ENCODE results near the gene LIPT2. TPM values are rescaled to one million over a fixed set of nuclear protein-coding genes. Genes with fewer than 3 reads are reported as not detected.

Gene LIPT2
- total RNA-seq, 1 donor from 2014 or later, result 1.4 TPM

Other genes starting within 250 kb of the LIPT2 start
- gene P4HA3, start 182.1 kb downstream of the LIPT2 start, total RNA-seq, result not detected in 2 replicates
- 5.1 and 5.3 TPM in 2 replicates for gene PGM2L1, start 95.3 kb downstream of the LIPT2 start, total RNA-seq
- 0.41 TPM in 1 of 2 replicates, not detected in the other for gene KCNE3, start 26.2 kb downstream of the LIPT2 start, total RNA-seq
- 35.7 and 38.3 TPM in 2 replicates for gene POLD3, start 98.9 kb upstream of the LIPT2 start, total RNA-seq
- not detected in 2 replicates for gene CHRDL2, start 237.7 kb upstream of the LIPT2 start, total RNA-seq

Data from T-helper 1 cell treated with Interleukin-12 subunit alpha and Interleukin-12 subunit beta and Interleukin-4 antibody, amounts not matched to agents 30 ng/mL and 1 ng/mL, for 36 hours (primary cell).